GM10248 (cell line): Measurements from ENCODE around the gene CLRN2.

Experiments
- CTCF ChIA-PET: fragments of 300-600 bp; sonication (Branson Sonifier 250); formaldehyde crosslinking; extraction: SDS; loops from one replicate; lab custom pipeline; 2021; ENCODE audit warnings: antibody characterized with exemption; lab: Yijun Ruan, JAX
- POLR2A ChIA-PET: fragments of 350-650 bp; sonication (Branson Sonifier 250); formaldehyde crosslinking; extraction: SDS; loops from one replicate; lab custom pipeline; 2020; ENCODE audit warnings: antibody characterized with exemption; lab: Yijun Ruan, JAX
- DNase-seq: peaks from one replicate; pipeline ENCODE4 v3.0.0; 2012; ENCODE audit errors: extremely low spot score
- CTCF ChIP-seq: IDR thresholded peaks from 2 replicates; pipeline ENCODE4 v1.5.1; 2012; ENCODE audit warnings: mild to moderate bottlenecking, low read depth; ENCODE audit errors: extremely low read depth, missing control alignments, control extremely low read depth

Gene CLRN2

GRCh38 chr4:17521595-17521994, 6.6 kb downstream of the CLRN2 start:
- POLR2A ChIA-PET = no interaction called here
- no peak for TF ChIP-seq CTCF
- CTCF ChIA-PET = interaction anchor here (1.3 kb wide), 1 partner anchor 9 kb away, joined by 3 read pairs; no protein-coding TSS in a partner anchor
- DNase-seq = no peak

- CTCF ChIA-PET = no interaction called here
- no peak for DNase-seq
- POLR2A ChIA-PET = no interaction called here
- TF ChIP-seq CTCF = no peak
Observed at GRCh38 chr4:17523662-17524061, 8.7 kb downstream of the CLRN2 start.

GRCh38 chr4:17526695-17527477, 11.9 kb downstream of the CLRN2 start:
- no peak for TF ChIP-seq CTCF
- POLR2A ChIA-PET = no interaction called here
- CTCF ChIA-PET = interaction anchor here (1.2 to 1.7 kb wide), 2 partner anchors 14 to 17 kb away, joined by 3 to 4 read pairs; no protein-coding TSS in a partner anchor
- no peak for DNase-seq

GRCh38 chr4:17528551-17529165, 13.7 kb downstream of the CLRN2 start:
- CTCF ChIA-PET = no interaction called here
- POLR2A ChIA-PET = no interaction called here
- no peak for DNase-seq
- no peak for TF ChIP-seq CTCF

GRCh38 chr4:17531538-17532285, 16.7 kb downstream of the CLRN2 start:
- CTCF ChIA-PET = interaction anchor here (1.1 to 1.3 kb wide), 3 partner anchors 9 to 59 kb away, joined by 3 to 4 read pairs (median 4); no protein-coding TSS in a partner anchor
- POLR2A ChIA-PET = no interaction called here
- TF ChIP-seq CTCF = no peak
- no peak for DNase-seq

- TF ChIP-seq CTCF = no peak
- no peak for DNase-seq
- POLR2A ChIA-PET = no interaction called here
- CTCF ChIA-PET = interaction anchor here (1.4 to 2.8 kb wide), 3 partner anchors 14 to 833 kb away, joined by 4 to 14 read pairs (median 4); no protein-coding TSS in a partner anchor
Observed at GRCh38 chr4:17534705-17535104, 19.7 kb downstream of the CLRN2 start.
